Measurements from ENCODE around the gene TMEM19. TPM values are rescaled to one million over a fixed set of nuclear protein-coding genes. Genes with fewer than 3 reads are reported as not detected.
"Not testable (repeated sequence)": the region's sequence is repeated elsewhere in the genome, so short reads cannot be mapped to it uniquely, and the experiment has no call there.

TMEM19 gene
- total RNA-seq, 1 experiment from 2014 or later = 17.3 TPM

DNA sequence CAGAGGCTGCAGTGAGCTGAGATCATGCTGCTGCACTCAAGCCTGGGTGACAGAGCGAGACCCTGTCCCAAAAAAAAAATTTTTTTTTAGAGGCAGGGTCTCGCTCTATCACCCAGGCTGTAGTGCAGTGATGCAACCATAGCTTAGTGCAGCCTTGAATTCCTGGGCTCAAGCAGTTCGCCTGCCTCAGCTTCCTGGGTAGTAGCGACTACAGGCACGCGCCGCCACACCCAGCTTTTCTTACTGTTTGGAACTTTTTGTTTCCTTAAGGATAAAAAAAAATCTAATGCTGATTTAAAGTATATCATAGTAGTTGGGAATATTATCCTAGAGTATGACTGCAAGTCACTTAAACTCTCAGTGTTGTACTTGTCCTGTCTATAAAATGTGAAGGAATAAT is 7.2 kb downstream of the TMEM19 start:
- H3K9me3 ChIP-seq (ENCODE audit: control insufficient read depth, low read depth, low read length) = no peaks in the 10 kb centered on the region
- H2BK5ac ChIP-seq (ENCODE audit: insufficient read length, low read length) = no peak overlapping the region
- no peaks in the 10 kb centered on the region for H3K27me3 ChIP-seq (ENCODE audit: insufficient read depth, low read length)
- H2AFZ ChIP-seq (ENCODE audit: low read length) = no peak overlapping the region
- H2AK5ac ChIP-seq (ENCODE audit: insufficient read length, low read length) = no peak overlapping the region
- H3K79me1 ChIP-seq (ENCODE audit: insufficient read depth, low read depth, low read length, poor library complexity, severe bottlenecking) = no peaks in the 10 kb centered on the region
- WGBS (ENCODE audit: extremely low coverage, insufficient read length, low lambda C conversion rate) = no CpG with 5 or more reads among the region's 7 CpGs
- no peaks in the 10 kb centered on the region for H3K9me3 Mint-ChIP-seq
- H2BK20ac ChIP-seq (ENCODE audit: low read depth, low read length, poor library complexity, severe bottlenecking) = no peak overlapping the region
- no peak overlapping the region for H3K14ac ChIP-seq (ENCODE audit: insufficient read depth, low read length)
- H3K4me1 ChIP-seq (ENCODE audit: insufficient read depth, low read length) = no peaks in the 10 kb centered on the region
- no peak overlapping the region for H3K56ac ChIP-seq (ENCODE audit: insufficient read length, low read depth, low read length)
- DNase-seq = no peak
- H4K8ac ChIP-seq (replicated peaks; ENCODE audit: insufficient read length, low read depth, low read length) = no peak overlapping the region
- no peak overlapping the region for H3K4ac ChIP-seq (ENCODE audit: low read depth, low read length)
- H3K36me3 Mint-ChIP-seq (ENCODE audit: insufficient read depth in 1 of 3, low read depth in 3 of 3) = peaks cover 0 to 12% (median 3%) of the 10 kb centered on the region in 3 experiments; a peak in 4 of 7 replicates
- no peak overlapping the region for H4K91ac ChIP-seq (ENCODE audit: insufficient read length, low read depth, low read length)
- no peaks in the 10 kb centered on the region for H3K79me2 ChIP-seq (ENCODE audit: insufficient read depth, low read length)
- H3K23me2 ChIP-seq (ENCODE audit: insufficient read length, low read depth, low read length, poor library complexity, severe bottlenecking) = no peaks in the 10 kb centered on the region
- H3K27ac Mint-ChIP-seq = no peak overlapping the region
- TF ChIP-seq, protein P1, sequence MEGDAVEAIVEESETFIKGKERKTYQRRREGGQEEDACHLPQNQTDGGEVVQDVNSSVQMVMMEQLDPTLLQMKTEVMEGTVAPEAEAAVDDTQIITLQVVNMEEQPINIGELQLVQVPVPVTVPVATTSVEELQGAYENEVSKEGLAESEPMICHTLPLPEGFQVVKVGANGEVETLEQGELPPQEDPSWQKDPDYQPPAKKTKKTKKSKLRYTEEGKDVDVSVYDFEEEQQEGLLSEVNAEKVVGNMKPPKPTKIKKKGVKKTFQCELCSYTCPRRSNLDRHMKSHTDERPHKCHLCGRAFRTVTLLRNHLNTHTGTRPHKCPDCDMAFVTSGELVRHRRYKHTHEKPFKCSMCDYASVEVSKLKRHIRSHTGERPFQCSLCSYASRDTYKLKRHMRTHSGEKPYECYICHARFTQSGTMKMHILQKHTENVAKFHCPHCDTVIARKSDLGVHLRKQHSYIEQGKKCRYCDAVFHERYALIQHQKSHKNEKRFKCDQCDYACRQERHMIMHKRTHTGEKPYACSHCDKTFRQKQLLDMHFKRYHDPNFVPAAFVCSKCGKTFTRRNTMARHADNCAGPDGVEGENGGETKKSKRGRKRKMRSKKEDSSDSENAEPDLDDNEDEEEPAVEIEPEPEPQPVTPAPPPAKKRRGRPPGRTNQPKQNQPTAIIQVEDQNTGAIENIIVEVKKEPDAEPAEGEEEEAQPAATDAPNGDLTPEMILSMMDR (conservative IDR thresholded peaks at IDR 0.05) = no peak
- no peaks in the 10 kb centered on the region for H3K27me3 Mint-ChIP-seq (ENCODE audit: low read depth)
- no peak overlapping the region for H2BK12ac ChIP-seq (ENCODE audit: insufficient read length, low read depth, low read length)
- no peak overlapping the region for H4K5ac ChIP-seq (ENCODE audit: insufficient read length, low read depth, low read length)
- no peak overlapping the region for H3K18ac ChIP-seq (ENCODE audit: insufficient read length, low read depth, low read length)
- H3K23ac ChIP-seq (ENCODE audit: insufficient read length, low read depth, low read length) = no peak overlapping the region
- no peaks in the 10 kb centered on the region for H4K20me1 ChIP-seq (ENCODE audit: control insufficient read depth, insufficient read depth, insufficient read length)
- H3K4me3 Mint-ChIP-seq = no peak overlapping the region
- H3K9ac ChIP-seq (ENCODE audit: extremely low read depth, insufficient read length, low read length) = no peak overlapping the region
- H3K4me1 Mint-ChIP-seq = peaks cover under 1 to 2% of the 10 kb centered on the region in 2 experiments; a peak in 3 of 4 replicates
- H2BK15ac ChIP-seq (ENCODE audit: low read depth, low read length) = no peak overlapping the region
- H3T11ph ChIP-seq (ENCODE audit: low read length) = no peak overlapping the region
- no peak overlapping the region for H3K4me2 ChIP-seq (ENCODE audit: insufficient read depth, insufficient read length, low read length)
- H2BK120ac ChIP-seq (ENCODE audit: low read depth, low read length, poor library complexity, severe bottlenecking) = no peak overlapping the region
- no peak overlapping the region for H3K27ac ChIP-seq (ENCODE audit: insufficient read length, low read depth, low read length)

DNA sequence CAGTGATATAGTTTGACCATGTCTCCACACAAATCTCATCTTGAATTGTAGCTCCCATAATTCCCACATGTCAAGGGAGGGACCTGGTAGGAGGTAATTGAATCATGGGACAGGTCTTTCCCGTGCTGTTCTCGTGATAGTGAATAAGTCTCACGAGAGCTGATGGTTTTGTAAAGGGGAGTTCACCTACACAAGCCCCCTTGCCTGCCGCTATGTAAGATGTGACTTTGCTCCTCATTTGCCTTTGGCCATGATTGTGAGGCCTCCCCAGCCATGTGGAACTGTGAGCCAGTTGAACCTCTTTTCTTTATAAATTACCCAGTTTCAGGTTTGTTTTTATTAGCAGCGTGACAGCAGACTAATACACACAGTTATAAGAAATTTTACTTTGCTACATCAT is 7.8 kb downstream of the TMEM19 start:
- H3K56ac ChIP-seq (ENCODE audit: insufficient read length, low read depth, low read length); H3K4me3 Mint-ChIP-seq; H3K23me2 ChIP-seq (ENCODE audit: insufficient read length, low read depth, low read length, poor library complexity, severe bottlenecking): not testable (repeated sequence)

More for the DNA sequence above, 7.8 kb downstream of the TMEM19 start:
- not testable (repeated sequence) for H2AFZ ChIP-seq (ENCODE audit: low read length); H4K5ac ChIP-seq (ENCODE audit: insufficient read length, low read depth, low read length); H3K27ac ChIP-seq (ENCODE audit: insufficient read length, low read depth, low read length); H2BK120ac ChIP-seq (ENCODE audit: low read depth, low read length, poor library complexity, severe bottlenecking); H3K9ac ChIP-seq (ENCODE audit: extremely low read depth, insufficient read length, low read length); H3K27me3 ChIP-seq (ENCODE audit: insufficient read depth, low read length); H2BK15ac ChIP-seq (ENCODE audit: low read depth, low read length); DNase-seq; H3K79me2 ChIP-seq (ENCODE audit: insufficient read depth, low read length); H3K27me3 Mint-ChIP-seq (ENCODE audit: low read depth); H4K20me1 ChIP-seq (ENCODE audit: control insufficient read depth, insufficient read depth, insufficient read length); H3K23ac ChIP-seq (ENCODE audit: insufficient read length, low read depth, low read length); H2BK12ac ChIP-seq (ENCODE audit: insufficient read length, low read depth, low read length); H3K18ac ChIP-seq (ENCODE audit: insufficient read length, low read depth, low read length); H3K9me3 ChIP-seq (ENCODE audit: control insufficient read depth, low read depth, low read length); H3K4ac ChIP-seq (ENCODE audit: low read depth, low read length); H4K91ac ChIP-seq (ENCODE audit: insufficient read length, low read depth, low read length); H2BK20ac ChIP-seq (ENCODE audit: low read depth, low read length, poor library complexity, severe bottlenecking); H3K14ac ChIP-seq (ENCODE audit: insufficient read depth, low read length); H3K4me2 ChIP-seq (ENCODE audit: insufficient read depth, insufficient read length, low read length); H2AK5ac ChIP-seq (ENCODE audit: insufficient read length, low read length); H3K4me1 ChIP-seq (ENCODE audit: insufficient read depth, low read length); H4K8ac ChIP-seq (replicated peaks; ENCODE audit: insufficient read length, low read depth, low read length); H3K4me1 Mint-ChIP-seq; H3K9me3 Mint-ChIP-seq; H2BK5ac ChIP-seq (ENCODE audit: insufficient read length, low read length); H3T11ph ChIP-seq (ENCODE audit: low read length); H3K79me1 ChIP-seq (ENCODE audit: insufficient read depth, low read depth, low read length, poor library complexity, severe bottlenecking); H3K27ac Mint-ChIP-seq
- peaks cover 0 to 14% (median 7%) of the 10 kb centered on the region in 3 experiments; a peak in 5 of 7 replicates for H3K36me3 Mint-ChIP-seq (ENCODE audit: insufficient read depth in 1 of 3, low read depth in 3 of 3)
- no CpG with 5 or more reads among the region's 5 CpGs for WGBS (ENCODE audit: extremely low coverage, insufficient read length, low lambda C conversion rate)
